OCI-M2 (cell line): ENCODE results near the gene RGS16.

Experiments
- DNase-seq: peaks from one replicate; lab custom pipeline; 2025; ENCODE audit not compliant: unreplicated experiment; lab: John Stamatoyannopoulos, UW

RGS16 gene

DNA sequence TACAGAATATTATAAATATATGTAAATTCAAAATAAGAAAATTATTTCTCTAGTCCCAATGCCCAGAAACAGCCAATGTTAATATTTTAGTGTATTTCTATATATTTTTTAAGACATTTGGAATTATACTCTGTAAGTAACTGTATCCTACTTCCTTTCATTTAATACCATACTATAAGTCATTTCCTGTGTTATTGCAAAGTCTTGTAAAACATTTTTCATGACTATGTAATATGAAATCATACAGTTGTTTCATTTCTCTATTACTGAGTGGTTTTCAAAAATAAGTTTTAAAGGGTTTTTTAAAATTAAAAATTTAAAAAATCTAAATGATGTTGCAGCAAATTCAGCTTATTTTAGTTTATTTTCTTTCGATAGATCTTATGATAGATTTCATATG, 17.1 kb downstream of the RGS16 start:
- no peak for DNase-seq

DNA sequence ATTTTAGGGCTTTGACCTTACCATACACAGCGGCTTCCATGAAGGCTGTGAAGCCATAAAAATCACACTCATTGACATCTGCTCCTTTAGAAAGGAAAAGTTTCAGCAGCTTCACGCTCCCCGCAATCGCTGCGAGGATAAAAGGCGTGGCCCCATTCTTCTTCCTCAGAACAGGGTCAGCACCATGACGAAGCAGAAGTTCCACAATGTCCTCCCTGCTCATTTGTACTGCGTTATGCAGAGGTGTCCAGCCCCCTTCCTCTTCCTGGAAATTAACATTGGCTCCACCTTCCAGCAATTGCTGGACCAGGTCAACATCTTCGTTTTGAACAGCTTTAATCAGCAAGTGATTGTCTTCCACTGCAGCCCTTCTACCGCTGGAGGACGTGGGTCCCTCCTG, 17.8 kb downstream of the RGS16 start:
- DNase-seq: no peak

DNA sequence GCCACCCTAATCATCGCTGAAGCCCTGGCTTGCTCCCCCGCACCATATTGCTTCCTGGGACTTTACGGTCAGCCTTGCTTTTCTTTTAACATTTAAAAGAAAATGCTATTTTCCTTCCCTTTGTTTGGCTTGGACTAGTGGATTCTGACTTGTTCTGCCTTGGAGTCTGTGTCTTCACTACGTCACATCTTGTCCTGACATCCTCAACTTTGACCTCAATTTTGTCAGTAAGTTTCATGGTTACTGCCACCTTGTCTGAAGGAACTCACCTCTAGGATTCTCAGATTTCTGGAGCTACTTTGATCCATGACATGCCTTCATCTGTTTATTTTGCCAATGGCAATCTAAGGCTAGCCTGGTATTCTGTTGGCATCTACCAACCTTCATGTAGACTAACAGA, 19.4 kb downstream of the RGS16 start:
- no peak for DNase-seq

DNA sequence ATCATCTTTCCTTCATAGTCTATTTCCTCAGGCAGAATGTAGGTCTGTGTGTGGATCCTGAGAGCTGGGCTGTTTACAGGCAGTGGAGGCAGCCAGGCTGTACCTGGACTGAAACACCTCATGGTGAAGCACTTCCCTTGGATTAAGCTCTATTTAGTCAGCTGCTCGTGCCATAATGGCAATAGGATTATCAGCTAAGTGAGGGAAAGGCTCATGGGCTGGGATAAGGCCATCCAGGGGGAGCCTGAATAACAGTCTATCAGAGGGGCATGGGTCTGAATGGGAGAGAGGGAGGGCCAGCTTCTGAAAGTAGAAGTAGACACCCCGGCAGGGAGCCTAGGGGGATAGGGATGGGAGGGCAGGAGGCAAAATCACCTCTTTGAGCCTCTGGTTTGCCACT, 23.5 kb downstream of the RGS16 start:
- DNase-seq: no peak

DNA sequence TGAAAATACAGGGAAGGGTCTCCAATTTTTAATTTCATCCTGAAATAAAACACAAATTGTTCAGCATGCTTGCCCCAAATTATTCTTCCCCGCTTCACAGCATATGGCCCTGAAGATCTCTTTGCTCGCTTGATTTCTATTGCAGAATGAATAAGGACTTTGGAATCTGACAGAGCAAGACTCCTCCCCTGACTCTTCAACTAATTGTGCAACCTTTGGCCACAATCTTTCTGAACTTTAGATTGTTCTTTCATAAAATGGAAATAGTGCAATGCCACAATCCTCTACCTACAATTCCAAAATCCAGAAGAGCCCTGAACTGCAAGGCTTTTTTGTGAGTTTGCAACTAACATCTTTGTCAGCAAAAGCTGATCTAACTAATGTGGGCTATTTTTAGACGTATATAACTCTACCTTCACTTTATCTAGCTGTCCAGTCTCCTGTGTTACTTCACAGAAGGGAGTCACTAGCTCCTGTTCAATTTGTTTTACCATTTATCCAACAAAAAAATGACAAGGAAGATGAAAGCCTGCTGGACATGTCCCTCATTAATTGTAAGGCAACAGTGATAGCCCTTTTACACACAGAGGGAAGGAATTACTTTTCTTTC, 28.5 kb downstream of the RGS16 start:
- DNase-seq: no peak

DNA sequence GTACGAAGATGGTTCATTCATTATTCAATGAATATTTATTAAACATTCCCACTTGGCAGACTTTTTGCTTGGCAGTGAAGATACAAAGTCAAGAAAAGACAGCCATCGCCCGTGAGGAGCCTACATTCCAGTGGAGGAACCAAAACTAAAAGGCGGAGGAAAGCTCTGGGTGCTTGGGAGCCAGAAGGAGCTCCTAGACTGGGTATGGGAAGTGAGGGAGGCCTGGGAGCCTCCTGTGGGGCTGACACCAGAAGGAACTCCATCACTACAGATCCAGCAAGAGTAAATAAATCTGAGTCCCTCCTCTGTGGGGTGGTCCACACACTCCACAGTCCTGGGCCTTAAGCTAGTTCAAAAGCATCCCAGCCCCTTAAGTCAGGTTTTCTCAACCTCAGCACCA, 30.0 kb downstream of the RGS16 start:
- DNase-seq: no peak

DNA sequence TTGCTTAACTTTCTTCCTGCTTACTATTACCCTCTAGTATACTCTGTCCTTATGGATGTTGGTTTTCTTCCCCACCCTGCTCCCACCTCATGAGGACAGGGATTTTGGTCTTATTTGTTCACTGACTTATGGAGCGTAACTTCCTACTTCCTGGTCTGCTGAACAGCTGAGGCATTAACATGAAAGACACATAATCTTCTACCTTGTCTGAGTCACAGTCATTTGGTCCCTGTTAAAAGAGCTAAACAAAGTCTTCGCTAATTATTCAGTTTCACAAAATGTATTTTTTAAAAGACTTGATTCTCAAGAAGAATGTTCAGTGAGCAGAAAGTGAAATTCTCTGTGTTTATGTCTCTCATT, 33.6 kb downstream of the RGS16 start:
- no peak for DNase-seq

DNA sequence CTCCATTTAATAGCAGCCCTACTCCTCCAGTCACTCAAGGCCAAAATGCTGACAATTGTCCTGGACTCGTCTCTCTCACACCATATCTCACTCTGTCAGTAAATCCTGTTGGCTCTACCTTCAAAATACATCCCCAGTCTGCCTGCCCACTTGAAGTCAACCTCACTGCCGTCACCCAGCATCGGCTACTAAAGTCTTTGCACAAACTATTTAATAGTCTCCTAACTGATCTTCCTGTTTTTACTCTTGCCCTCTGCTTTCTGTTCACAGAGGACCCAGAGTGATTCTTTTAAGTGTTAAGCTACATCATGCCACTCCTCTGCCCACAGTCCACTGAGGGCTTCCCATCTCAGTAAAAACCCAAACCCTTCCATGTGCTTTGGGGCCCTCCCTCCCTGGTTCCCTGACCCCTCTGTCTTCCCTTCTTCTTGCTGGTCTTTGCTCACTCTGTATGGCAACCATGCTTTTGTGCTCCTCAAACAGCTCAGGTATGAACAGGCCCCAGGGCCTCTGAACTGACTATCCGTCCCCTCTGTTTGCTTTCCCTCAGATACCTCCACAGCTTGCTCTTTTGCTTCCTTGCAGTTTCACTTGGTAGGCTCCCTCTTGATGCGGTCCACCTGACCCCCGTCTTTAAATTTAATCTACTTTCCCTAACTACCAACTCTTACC, 34.1 kb downstream of the RGS16 start:
- no peak for DNase-seq

DNA sequence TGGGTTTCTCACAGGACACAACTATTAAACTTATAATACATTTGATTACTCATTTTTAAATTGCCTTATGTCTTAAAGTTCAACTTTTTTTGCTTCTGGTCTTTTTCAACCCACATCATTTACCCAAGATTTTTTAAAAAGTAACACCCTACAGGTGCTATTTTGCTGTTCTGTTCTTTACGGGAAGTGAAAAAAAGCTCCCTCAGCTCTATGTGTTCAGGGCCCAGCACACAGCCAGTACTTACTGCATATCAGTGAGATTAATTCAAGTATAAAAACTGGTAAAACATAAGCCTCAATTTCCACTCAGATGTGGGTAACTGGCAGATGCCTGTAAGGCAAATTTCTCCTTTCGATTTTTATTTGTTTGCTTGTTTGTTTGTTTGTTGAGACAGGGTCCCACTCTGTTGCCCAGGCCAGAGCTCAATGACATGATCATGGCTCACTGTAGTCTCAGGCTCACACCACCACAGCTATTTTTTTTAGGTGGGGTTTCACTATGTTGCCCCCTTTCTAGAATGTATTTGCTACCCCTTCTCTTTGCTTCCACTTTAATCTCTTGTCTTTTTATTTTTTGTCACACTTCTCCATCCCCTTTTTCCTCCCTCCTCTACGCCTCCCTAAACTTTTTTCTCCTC, 35.4 kb downstream of the RGS16 start:
- DNase-seq: no peak

DNA sequence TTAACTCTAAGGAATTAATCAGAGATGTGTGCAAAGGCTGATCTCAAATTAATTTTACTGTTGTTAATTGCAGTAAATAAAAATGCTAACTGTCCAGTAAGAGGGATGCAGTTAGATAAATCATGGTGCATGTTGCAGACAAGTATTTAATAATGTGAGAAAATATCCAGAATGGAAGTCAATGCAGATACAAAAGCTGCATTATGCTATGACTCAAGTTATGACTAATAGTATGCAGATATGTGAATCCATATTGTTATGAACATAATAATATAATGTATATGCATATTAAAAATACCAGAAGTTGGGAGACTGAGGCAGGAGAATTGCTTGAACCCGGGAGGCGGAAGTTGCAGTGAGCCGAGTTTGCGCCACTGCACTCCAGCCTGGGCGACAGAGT, 36.6 kb downstream of the RGS16 start:
- DNase-seq: no peak

DNA sequence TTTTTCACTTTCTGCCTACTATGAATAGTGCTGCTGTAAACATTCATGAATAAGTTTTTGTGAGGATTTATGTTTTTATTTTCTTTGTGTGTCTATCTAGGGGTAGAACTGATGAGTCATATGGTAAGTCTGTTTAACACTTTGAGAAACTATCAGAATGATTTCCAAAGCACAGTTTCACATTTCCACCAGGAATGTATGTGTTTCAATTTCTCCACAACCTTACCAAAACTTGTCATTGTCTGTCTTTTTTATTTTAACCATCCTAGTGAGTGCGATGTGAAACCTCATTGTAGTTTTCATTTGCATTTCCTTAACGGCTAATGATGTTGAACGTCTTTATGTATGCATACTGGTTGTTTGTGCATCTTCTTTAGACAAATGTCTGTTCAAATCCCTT, 38.7 kb downstream of the RGS16 start:
- DNase-seq: no peak

DNA sequence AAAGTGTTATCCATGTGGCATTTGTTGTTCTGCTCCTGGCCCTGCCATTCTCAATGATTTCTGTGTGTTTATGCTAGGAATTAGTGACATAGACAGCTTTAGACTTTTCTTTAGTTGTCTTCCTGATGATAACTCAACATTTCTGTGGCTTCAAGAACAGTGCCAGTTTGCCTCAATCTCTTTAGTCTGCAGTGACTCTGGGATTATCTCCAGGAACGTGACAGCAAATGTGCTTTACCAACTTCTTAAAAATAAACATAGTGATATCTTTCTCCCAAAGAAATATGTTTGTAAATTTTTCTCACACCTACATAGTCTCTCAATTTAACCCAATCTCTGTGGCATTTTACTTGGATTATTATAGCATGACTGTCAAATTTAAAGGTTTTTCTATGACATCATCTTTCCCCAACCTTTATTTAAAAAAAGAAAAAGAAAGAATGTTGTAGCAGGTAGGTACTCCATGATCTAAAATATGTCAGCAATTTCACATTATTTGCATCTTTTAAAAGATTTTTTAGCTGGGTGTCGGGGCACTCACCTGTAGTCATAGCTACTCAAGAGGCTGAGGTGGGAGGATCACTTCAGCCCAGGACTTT, 39.7 kb downstream of the RGS16 start:
- DNase-seq: no peak

DNA sequence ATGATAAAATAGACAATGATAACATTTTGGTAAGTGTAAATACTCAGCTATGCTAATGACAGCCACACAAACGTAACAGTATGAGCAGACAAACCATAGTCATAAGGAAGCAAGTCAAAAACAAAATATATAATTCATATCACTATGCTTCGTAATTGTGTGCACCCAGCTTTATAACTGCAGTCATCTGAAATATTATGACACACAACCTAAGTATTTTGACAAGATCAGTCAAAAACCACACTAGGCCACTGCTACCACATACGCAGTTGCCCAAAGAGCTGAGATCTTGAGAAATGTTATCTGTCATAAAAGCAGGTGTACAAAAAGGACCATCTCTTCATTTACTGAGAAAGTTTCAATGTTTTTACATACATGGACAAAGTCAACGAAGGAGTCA, 41.1 kb downstream of the RGS16 start:
- no peak for DNase-seq

DNA sequence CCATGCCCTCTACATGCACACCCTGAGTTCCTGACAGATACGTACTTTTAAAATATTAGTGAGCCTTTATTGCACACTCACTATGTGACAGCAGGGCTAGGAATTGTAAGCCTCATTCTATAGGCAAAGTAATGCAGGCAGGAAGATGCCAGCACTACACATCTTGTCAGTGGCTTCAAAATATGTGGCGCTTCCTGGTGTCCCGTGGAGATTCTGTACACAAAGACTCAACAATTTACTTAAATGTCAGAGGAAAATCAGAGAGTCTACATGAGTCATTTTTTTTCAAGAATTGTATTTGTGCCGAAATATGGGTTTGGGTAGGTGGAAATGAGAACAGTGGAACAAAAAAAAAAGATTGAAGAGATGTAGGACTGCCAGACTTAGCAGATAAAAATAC, 42.7 kb downstream of the RGS16 start:
- DNase-seq: no peak

DNA sequence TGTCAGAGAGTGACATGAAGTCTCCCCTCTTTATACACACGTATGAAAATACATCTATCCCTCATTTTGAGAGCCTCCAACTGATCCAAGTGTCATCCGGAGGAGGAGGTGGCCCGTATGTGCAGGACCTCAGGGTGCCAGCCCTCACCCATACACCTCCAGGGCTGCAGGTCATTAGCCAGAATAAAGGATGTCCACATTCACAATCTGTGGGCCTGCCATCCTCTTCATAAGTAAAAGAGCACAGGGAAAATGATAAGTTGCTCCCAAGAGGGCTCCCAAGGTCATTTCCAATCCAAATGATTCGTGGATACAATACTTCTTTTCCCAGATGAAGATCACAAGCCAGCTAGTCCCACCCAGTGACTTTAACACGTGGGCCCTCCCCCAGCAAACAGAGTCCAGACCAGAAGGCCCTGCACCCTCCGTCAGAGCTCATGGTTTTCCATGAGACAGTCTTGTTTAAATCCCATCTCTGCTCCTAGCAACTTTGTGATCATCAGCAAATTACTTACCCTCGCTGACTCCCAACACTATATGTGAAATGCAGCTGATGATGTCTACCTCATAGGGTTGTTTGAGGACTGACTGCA, 43.7 kb downstream of the RGS16 start:
- DNase-seq: no peak

DNA sequence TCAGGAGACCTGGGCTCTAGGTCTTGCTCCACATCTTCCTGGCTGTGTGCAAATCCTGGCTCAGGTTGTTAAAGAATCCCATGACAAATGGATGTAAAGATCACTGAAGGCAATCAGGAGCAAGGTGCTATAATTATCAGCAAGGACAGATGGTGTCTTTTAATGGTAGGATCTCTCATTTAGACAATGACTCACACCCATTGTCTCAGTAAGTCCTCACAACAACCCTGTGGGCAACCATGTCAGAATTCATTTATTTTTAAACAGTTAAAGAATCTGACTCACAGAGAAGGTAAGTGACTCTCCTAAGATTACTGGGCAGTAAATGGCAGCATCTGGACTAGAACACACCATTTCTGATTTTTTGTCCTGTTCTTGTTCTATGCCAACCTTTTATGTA, 47.9 kb downstream of the RGS16 start:
- DNase-seq: no peak

DNA sequence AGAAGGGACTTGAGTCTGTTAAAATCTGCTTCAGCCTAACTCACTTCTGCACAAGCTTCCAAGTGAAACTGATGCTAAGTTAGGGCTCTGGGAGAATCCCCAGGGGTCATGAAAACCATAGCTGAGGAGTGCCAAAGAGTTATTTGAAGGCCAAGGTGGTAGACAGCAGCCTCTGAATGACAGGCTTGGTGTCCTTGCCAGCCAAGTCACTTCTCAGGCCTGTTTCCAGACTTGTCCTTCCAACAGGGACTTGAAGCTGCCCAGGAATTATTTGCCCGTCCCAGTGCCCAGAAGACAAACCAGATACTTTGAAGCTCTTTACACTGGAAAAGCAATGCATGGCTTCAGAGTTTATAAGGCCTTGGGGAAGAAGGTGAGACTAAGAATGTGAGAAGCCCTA, 48.7 kb downstream of the RGS16 start:
- no peak for DNase-seq

DNA sequence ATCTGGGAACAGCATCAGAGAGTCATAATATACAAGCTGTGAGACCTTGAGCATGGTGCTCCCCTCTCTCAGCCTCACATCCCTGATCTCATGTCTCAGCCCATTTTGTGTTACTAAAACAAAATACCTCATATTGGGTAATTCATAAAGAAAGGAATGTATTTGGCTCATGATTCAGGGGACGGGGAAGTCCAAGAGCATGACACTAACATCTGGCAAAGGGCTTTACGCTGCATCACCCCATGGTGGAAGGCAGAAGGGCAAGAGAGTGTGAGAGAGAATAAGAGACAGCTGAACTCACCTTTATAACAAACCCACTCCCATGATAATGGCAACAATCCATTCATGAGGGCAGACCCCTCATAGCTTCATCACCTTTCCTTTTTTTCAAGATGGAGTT, 51.7 kb downstream of the RGS16 start:
- no peak for DNase-seq

DNA sequence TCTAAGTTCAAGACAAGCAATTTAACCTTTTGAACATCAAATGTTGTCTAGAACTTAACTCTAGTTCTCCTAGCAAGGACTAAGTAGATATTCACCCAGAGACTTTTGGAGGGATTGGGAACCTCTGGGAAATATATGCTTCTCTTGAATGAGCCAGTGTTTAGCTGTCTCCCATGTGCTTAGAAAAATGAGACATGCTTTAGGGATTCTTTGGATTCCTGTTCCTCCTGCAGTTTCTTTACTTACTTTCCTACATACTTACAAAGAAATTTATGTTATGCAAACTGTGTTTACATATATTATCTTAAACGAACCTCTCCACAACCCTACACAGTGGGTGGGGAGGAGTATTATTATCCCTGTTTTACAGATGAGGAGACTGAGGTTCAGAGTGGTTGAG, 54.4 kb downstream of the RGS16 start:
- no peak for DNase-seq

DNA sequence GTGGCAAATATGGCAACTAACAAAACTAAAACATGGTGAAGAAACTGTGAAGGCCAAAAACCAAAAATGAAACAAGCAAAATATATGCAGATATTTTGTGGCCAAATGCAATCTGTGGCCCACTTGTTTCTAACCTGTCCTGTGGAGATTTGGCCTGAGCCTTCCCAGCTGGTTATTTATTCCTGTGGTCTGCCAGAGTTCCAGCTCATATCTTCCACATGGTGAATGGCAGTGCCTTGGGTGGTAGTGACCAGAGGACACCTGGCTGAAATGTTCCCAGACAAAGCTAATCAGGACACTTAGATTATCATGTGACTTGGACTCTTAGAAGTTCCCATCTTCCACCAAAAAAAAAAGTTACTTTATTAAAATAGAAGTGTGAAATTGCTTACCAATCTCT, 54.8 kb downstream of the RGS16 start:
- DNase-seq: no peak
